ENCODE results near the gene ATP2B2. TPM values are rescaled to one million over a fixed set of nuclear protein-coding genes. Genes with fewer than 3 reads are reported as not detected.

Gene ATP2B2
- total RNA-seq, 2 experiments from 2014 or later, result not detected

GRCh38 chr3:10456981-10457380, 48.4 kb downstream of the ATP2B2 start:
- ChIA-PET CTCF (no interaction called here), POLR2A (no interaction called here)

- ChIA-PET POLR2A (no interaction called here), CTCF (no interaction called here)
Measured at GRCh38 chr3:10455545-10455914, 49.9 kb downstream of the ATP2B2 start.

- CTCF ChIA-PET, result no interaction called here
Measured at GRCh38 chr3:10454907-10455544, 50.4 kb downstream of the ATP2B2 start.

GRCh38 chr3:10453431-10454163, 51.8 kb downstream of the ATP2B2 start:
- CTCF ChIA-PET, result no interaction called here
- POLR2A ChIA-PET, result no interaction called here

More at GRCh38 chr3:10454907-10455544, 50.4 kb downstream of the ATP2B2 start:
- POLR2A ChIA-PET, result no interaction called here

- POLR2A ChIA-PET, result no interaction called here
- CTCF ChIA-PET, result no interaction called here
Measured at GRCh38 chr3:10450494-10451440, 54.6 kb downstream of the ATP2B2 start.

- ChIA-PET POLR2A (no interaction called here), CTCF (no interaction called here)
Measured at GRCh38 chr3:10449436-10449835, 56.0 kb downstream of the ATP2B2 start.

GRCh38 chr3:10448544-10448943, 56.8 kb downstream of the ATP2B2 start:
- POLR2A ChIA-PET, result no interaction called here
- CTCF ChIA-PET, result no interaction called here

GRCh38 chr3:10447527-10448260, 57.7 kb downstream of the ATP2B2 start:
- ChIA-PET CTCF (no interaction called here), POLR2A (no interaction called here)

GRCh38 chr3:10447110-10447509, 58.3 kb downstream of the ATP2B2 start:
- CTCF ChIA-PET, result no interaction called here
- POLR2A ChIA-PET, result no interaction called here

- CTCF ChIA-PET, result no interaction called here
- POLR2A ChIA-PET, result no interaction called here
Measured at GRCh38 chr3:10445561-10446175, 59.7 kb downstream of the ATP2B2 start.

- POLR2A ChIA-PET, result no interaction called here
Measured at GRCh38 chr3:10444511-10444910, 60.9 kb downstream of the ATP2B2 start.

GRCh38 chr3:10444110-10444429, 61.3 kb downstream of the ATP2B2 start:
- ChIA-PET POLR2A (no interaction called here), CTCF (no interaction called here)

More at GRCh38 chr3:10444511-10444910, 60.9 kb downstream of the ATP2B2 start:
- CTCF ChIA-PET, result no interaction called here

GRCh38 chr3:10443272-10444109, 61.9 kb downstream of the ATP2B2 start:
- CTCF ChIA-PET, result no interaction called here

GRCh38 chr3:10442151-10442795, 63.1 kb downstream of the ATP2B2 start:
- CTCF ChIA-PET, result no interaction called here

More at GRCh38 chr3:10443272-10444109, 61.9 kb downstream of the ATP2B2 start:
- POLR2A ChIA-PET, result no interaction called here

GRCh38 chr3:10440684-10441083, 64.7 kb downstream of the ATP2B2 start:
- POLR2A ChIA-PET, result no interaction called here
- CTCF ChIA-PET, result no interaction called here

More at GRCh38 chr3:10442151-10442795, 63.1 kb downstream of the ATP2B2 start:
- POLR2A ChIA-PET, result no interaction called here

GRCh38 chr3:10438902-10439610, 66.3 kb downstream of the ATP2B2 start:
- CTCF ChIA-PET, result no interaction called here
- POLR2A ChIA-PET, result no interaction called here

GRCh38 chr3:10437995-10438901, 67.1 kb downstream of the ATP2B2 start:
- ChIA-PET CTCF (no interaction called here), POLR2A (no interaction called here)
